ENCODE results near the gene TNFRSF12A.

Gene TNFRSF12A

DNA sequence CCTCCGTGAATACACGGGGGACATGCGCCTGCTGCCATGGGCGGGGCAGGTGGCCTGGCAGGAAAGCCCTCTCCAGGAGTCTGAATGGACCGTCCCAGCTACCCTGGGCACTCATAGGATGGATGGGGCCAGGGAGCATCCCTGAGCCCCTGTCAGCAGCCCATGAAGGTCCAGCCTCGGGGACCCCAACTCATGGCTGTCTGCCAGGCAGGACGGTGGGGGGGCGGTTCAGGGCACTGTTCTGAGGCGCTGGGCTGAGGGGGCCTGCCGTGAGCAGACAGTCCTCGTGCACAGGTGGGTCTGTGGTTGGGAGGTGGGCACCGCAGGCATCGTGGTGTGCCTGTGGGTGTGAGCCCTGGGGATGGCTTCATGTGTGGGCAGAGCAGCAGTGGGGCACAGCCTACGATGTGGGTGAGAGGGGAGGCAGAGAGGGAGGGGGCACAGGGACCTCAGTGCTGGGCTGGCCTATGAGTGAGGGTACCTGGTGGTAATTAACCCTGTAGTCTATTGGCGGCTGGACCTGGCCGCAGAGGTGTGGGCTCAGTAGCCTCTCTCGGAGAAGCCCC lies 33.5 kb upstream of the TNFRSF12A start:
- DNase-seq (ENCODE audit: low read depth), result no peak

GRCh38 chr16:2987286-2987685 lies 32.9 kb upstream of the TNFRSF12A start:
- DNase-seq (ENCODE audit: low read depth), result no peak

DNA sequence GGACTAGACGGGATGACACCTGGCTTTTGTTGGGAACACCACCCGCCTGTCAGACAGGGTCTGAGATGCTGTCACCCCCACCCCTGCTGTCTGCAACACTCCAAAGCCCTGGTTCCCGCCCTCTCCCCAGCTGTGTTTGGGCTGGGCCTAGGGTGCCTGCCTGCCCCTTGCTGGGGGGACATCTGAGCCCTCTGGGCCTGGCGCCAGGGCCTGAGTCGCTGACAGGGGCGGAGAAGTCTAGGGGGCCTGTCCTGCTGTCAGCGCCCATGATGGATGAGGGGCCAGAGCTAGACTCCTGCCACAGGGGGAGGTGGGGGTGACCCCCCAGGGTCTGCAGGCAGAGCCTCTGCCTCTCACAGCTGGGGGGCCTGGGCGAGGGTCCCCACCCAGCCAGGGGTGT lies 32.3 kb upstream of the TNFRSF12A start:
- DNase-seq (ENCODE audit: low read depth), result no peak

DNA sequence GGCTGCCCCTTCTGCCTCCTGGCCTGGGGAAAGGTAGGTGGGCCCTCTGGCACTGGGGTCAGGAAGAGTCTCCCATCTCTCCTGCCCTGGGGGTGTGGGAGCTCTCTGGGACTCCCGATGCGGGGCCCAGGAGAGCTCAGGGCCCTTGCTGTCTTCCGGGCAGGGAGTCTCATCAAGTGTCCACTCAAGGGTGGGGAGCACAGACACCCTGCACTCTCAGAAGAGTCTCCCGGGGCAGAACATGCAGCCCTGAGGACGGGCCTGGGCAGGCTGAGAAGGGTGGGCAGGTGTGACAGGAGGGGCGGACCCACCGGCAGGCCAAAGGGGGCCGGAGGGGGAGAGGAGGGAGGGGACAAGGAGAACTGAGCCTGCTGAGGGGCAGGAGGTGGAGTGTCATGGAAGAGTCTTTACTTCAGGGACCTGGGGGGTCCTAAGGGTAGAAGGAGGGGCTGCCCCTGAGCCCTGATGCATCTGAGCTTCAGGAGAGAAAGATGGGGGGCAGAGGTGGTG lies 31.5 kb upstream of the TNFRSF12A start:
- DNase-seq (ENCODE audit: low read depth), result no peak

DNA sequence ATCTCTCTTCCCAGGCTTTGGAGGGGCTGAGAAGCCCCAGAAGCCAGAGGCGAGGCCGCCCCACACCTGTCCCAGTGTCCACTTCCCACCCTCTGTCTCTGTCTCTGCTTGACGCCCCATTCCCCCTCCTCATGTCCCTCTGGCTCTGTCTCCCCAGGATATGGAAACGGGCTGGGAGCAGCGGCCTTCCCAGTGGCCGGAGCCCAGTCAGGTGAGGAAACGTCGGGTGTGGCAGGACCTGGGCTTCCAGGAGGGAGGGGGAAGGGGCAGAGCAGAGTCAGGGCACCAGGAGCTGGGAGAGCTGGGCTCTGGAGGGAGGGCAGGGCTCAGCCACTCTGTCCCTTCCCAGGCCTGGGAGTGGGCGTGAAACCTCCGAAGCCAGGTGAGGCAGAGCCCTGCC lies 29.3 kb upstream of the TNFRSF12A start:
- DNase-seq (ENCODE audit: low read depth), result no peak

- no peak for DNase-seq (ENCODE audit: low read depth)
Measured at GRCh38 chr16:2991566-2992261, 28.5 kb upstream of the TNFRSF12A start.

DNA sequence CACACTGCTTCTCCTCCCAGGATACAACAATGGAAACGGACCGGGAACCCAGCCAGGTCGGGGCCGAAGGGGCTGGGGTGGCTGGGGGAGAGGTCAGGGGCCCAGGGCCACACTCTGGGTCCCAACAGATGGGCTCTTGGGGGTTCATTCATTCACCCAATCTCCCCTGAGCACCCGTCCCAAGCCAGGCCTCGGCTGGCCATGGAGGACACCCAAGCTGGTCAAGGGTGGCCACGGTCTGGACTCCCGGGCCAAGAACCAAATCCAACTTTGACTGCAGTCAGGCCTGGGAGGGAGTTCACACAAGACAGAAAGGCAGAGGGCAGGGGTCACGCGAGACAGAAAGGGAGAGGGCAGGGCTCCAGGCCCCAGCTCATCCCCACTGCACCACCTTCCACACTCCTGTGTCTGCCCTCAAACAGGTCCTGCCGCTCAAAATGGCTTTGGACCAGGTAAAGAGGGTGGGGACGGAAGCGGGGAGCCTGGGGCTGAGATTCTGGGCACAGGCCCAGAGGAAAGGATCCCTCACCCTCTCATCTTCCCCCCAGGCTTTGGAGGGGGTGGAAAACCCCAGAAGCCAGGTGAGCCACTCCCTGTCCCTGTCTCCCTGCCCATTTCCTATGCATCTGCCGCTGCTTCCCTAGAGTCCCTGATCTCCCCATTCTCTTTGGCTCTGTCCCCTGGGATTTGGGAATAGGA lies 27.6 kb upstream of the TNFRSF12A start:
- no peak for DNase-seq (ENCODE audit: low read depth)

GRCh38 chr16:2996298-2996697 lies 23.9 kb upstream of the TNFRSF12A start:
- DNase-seq (ENCODE audit: low read depth), result no peak

- no peak for DNase-seq (ENCODE audit: low read depth)
Measured at GRCh38 chr16:2999929-3000328, 20.2 kb upstream of the TNFRSF12A start.

- DNase-seq (ENCODE audit: low read depth), result no peak
Measured at GRCh38 chr16:3000540-3000939, 19.6 kb upstream of the TNFRSF12A start.

GRCh38 chr16:3001316-3001715 lies 18.9 kb upstream of the TNFRSF12A start:
- DNase-seq (ENCODE audit: low read depth), result no peak

DNA sequence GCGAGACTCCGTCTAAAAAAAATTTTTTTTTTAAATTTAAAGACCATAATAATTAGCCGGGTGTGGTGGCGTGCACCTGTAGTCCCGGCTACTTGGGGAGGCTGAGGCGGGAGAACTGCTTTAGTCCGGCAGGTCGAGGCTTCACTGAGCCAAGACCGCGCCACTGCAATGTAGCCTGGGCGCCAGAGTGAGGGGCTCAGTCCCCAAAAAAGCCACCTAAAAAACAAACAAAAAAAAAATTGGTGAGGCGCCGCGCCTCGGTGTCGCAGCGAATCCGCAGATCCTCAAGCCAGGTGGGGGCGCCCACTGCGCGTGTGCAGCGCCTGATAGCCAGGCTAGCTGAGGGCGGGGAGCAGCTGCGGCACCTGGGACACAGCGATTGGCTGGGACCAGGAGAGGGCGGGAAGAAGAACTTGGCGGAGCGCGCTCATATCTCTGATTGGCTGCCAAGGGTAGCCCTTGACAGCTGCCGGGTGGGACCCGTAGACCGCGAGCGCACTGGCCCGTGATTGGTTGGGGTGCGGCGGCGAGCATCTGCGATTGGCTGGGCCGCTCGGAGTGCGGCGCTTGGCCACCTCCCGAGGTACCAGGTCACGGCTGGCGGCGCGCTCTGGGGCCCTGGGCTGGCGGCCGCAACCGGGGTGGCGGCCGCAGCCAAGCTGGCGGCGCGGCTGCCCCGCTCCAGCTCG lies 16.4 kb upstream of the TNFRSF12A start:
- DNase-seq (ENCODE audit: low read depth), result peak; percentile 81

DNA sequence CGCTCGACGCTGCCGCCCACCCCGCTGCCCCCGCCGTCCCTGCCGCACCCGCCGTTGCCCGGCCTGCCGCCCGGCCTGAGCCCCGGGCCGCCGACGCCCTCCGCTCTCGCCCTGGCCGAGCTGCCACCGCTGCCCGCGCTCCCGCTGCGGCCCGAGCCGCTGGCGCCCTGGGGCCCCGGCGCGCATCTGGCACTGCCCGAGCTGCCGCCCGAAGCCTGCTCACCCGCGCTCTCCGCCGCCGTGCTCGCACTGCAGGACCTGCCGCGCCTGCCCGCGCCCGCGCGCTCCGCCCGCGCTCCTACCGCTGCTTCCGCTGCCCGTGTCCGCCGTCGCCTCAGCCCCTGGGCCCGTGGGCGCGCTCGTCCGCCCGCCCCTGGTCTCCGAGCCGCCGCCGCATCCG lies 15.8 kb upstream of the TNFRSF12A start:
- no peak for DNase-seq (ENCODE audit: low read depth)

DNA sequence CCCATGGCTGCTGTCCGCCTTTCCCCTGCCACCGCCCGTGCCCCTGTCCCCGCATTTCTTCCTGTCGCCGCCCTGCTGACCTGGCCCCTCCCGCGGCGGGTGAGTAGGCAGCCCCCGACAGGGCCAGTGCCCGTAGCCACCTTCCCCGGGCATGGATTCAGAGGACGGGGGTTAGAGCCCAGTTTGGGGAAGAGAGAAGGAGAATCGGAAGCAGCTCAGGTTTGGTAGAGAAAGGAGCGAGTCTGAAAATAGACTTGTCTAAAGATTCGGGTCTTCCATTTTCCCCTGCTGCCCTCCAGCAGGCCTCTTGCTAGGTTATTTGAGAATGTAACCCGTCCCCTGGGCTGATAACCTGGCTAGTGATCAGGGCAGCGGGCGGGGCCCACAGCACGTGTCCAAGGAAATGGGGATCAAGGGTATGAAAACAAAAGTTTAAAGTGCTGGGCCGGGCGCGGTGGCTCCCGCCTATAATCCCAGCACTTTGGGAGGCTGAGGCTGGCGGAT lies 15.3 kb upstream of the TNFRSF12A start:
- no peak for DNase-seq (ENCODE audit: low read depth)

GRCh38 chr16:3007059-3007956 lies 12.9 kb upstream of the TNFRSF12A start:
- DNase-seq (ENCODE audit: low read depth), result no peak

GRCh38 chr16:3007957-3008689 lies 12.0 kb upstream of the TNFRSF12A start:
- DNase-seq (ENCODE audit: low read depth), result no peak

GRCh38 chr16:3008690-3009037 lies 11.5 kb upstream of the TNFRSF12A start:
- no peak for DNase-seq (ENCODE audit: low read depth)

DNA sequence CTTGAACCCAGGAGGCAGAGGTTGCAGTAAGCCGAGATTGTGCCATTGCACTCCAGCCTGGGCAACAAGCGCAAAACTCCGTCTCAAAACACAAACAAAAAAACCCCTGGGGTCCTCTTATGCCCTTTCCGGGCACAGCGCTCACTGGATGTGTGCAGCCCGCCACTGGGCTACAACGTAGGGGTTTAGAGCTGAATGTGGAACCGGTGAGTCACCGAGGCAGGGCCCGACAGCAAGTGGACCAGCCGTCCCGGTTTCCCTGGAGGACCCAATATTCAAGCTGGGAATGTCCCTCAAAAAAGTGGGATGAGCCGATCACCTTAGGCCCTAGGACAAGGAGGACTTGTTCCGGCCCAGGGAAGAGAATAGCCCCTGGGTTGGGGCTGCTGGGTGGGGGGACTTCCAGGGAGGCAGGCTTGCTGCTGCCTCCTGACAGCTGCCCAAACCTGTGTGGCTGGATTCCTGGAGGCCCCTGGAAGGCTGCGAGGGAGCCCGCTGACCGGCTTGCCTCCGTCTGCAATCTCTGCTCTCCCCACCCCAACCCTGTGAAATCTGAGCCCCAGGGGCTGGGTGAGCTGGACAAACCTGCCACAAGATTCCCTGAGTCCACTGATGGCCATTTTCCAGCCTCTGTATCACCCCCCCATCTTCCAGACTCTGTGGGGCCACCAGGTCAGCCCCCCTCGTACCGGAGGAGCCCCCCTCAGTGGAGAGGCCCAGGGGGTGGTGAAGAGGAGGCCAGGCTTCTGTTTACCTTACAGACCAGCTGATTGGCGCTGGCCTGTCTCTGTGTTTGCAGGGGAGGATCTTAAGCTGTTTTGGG lies 10.4 kb upstream of the TNFRSF12A start:
- DNase-seq (ENCODE audit: low read depth), result no peak

DNA sequence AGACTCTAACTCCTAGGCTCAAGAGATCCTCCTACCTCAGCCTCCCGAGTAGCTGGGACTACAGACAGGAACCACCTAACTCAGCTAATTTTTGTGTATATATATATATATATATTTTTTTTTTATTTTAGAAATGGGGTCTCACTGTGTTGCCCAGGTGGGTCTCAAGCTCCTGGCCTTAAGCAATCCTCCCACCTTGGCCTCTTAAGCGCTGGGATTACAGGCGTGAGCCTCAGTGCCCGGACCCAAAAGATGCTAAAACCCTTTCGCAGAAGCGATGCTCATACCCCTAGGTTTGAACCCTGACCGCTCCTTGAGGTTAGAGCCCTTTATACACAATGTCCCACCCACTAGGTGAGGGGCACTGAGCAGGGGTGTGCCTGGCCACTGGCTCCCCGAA lies 9.7 kb upstream of the TNFRSF12A start:
- DNase-seq (ENCODE audit: low read depth), result no peak

GRCh38 chr16:3012246-3012645 lies 7.9 kb upstream of the TNFRSF12A start:
- DNase-seq (ENCODE audit: low read depth), result no peak

All from stimulated activated CD8-positive, alpha-beta memory T cell treated with anti-CD3 and anti-CD28 coated beads, Interleukin-15, amount 100 ng/mL, for 24 hours (primary cell).